HTERT RPE-1 (cell line): Measurements from ENCODE around the gene GKN2.
"Not testable (repeated sequence)": the region's sequence is repeated elsewhere in the genome, so short reads cannot be mapped to it uniquely, and the experiment has no call there.

Experiments used
- in situ Hi-C: fragments of 300-500 bp; cut with MboI; formaldehyde crosslinking; loops from 4 replicates; pipeline ENCODE4 v1.14.3; 2020; ENCODE audit warnings: low sequenced_read_pairs

The GKN2 gene

GRCh38 chr2:68900496-68901198 lies 52.0 kb downstream of the GKN2 start:
- in situ Hi-C loops = no loop called here

DNA sequence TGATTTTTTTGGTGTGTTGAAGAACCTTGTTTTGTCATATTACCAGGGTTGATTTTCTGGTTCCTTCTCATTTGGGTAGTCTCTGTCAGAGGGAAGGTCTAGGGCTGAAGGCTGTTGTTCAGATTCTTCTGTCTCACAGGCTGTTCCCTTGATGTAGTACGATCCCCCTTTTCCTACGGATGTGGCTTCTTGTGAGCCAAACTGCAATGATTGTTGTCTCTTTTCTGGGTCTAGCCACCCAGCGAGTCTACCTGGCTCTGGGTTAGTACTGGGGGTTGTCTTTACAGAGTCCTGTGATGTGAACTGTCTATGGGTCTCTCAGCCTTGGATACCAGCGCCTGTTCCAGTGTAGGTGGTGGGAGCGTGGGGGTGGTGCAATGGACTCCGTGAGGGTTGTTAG lies 56.7 kb downstream of the GKN2 start:
- in situ Hi-C loops = not testable (repeated sequence)
